ENCODE data around the gene FPR2. TPM values are rescaled to one million over a fixed set of nuclear protein-coding genes. Genes with fewer than 3 reads are reported as not detected.
A peak's percentile ranks its signal among the peaks of the same experiment; 100 is the strongest.

Gene FPR2
- total and polyA plus RNA-seq, 9 of the 15 experiments (the other 6 are each of a cell fraction or from before 2014, with no cell fraction given), result 0.03 to 0.15 (median 0.07) TPM; not detected in 6

- TF ChIP-seq ZBTB11 (CRISPR knock-in tag; IDR thresholded peaks at IDR 0.05) (no peak), ZMIZ1 (IDR thresholded peaks at IDR 0.05; ENCODE audit: low read depth in 2 of 2, low read length in 2 of 2) (no peak), CEBPZ (IDR thresholded peaks at IDR 0.05; ENCODE audit: borderline replicate concordance, low read depth, low read length) (no peak), PBX2 (CRISPR knock-in tag; IDR thresholded peaks at IDR 0.05; ENCODE audit: low read depth) (no peak), PBX2 (tag; conservative IDR thresholded peaks at IDR 0.05; ENCODE audit: low read depth) (peak; percentile 24; the same call in 1 of the 2 replicates)
These were observed 34.0 kb downstream of the FPR2 start, which contains the start of gene FPR3 (continued) for GRCh38 chr19:51794885-51795490.

Measured in K562 (cell line).